Heart left ventricle (tissue), 13 donors: ENCODE results near the gene THOC6.

Source experiments
- POLR2A ChIP-seq, 2 donors: fragments of 450-650 bp; IDR thresholded peaks; one replicate each; pipeline ENCODE4 v1.6.1; 2017; ENCODE audit warnings: antibody characterized with exemption in 2 of 2, mild to moderate bottlenecking in 2 of 2, moderate library complexity in 2 of 2
- TF ChIP-seq, protein P1 (sequence below), 12 donors: fragments of 200-600 bp; sonication (generic) in 4 of 12; IDR thresholded peaks; one replicate each; pipeline versions ENCODE4 v1.5.0 to v1.8.0; 2018 to 2022; ENCODE audit warnings: antibody characterized with exemption in 12 of 12, mild to moderate bottlenecking in 5 of 12
- donor health status: ischemic (EF 13 %, LVEDD 7.1; RV severe dilation, severe dysfunction).
- donor health status: DM: no; HTN: yes; CAD: no.
- donor health status: DM: no; HTN: no; CAD: no.
- donor health status: ischemic (EF 25% LVEDD 6.9; RV normal size, moderate dysfunction).
- donor health status: ischemic (EF 25% LVEDD 5.7; RV mildly dilated, moderate dysfunction).
- donor health status: ischemic (EF 35%, LVEDD 5.7; RV mildly dilated, moderate dysfunction).
- donor health status: nonischemic (EF 11% LVEDD 7.7; RV severe dilation, severe dysfunction).
- donor health status: DM: yes; HTN: yes; CAD: no.
- donor health status: PGD.
- donor health status: ischemic (EF 29% LVEDD 5.4; RV normal size, mild dysfunction).
- donor health status: nonischemic (EF 23%, LVEDD 6.1; RV moderate dilation, normal function).

DNA sequence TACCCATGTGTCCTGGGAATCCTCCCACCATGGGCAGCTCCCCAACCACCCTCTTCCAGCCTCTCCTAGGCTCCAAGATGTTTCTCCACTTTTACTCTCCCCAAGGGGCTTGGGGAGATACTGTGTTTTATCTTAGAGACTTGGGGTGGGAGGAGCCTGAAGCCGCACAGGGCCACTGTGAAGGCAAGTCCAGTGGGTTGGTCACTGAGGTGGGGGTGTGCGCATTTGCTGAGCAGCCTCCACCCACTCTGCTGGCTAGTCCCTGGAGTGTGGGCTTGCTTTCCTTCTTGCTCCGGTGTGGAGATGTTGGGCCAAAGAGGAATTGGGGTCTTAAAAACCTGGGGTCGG lies 15.2 kb upstream of the THOC6 start:
- TF ChIP-seq, protein P1, sequence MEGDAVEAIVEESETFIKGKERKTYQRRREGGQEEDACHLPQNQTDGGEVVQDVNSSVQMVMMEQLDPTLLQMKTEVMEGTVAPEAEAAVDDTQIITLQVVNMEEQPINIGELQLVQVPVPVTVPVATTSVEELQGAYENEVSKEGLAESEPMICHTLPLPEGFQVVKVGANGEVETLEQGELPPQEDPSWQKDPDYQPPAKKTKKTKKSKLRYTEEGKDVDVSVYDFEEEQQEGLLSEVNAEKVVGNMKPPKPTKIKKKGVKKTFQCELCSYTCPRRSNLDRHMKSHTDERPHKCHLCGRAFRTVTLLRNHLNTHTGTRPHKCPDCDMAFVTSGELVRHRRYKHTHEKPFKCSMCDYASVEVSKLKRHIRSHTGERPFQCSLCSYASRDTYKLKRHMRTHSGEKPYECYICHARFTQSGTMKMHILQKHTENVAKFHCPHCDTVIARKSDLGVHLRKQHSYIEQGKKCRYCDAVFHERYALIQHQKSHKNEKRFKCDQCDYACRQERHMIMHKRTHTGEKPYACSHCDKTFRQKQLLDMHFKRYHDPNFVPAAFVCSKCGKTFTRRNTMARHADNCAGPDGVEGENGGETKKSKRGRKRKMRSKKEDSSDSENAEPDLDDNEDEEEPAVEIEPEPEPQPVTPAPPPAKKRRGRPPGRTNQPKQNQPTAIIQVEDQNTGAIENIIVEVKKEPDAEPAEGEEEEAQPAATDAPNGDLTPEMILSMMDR (IDR thresholded peaks at IDR 0.05): no peak
- TF ChIP-seq POLR2A (IDR thresholded peaks at IDR 0.05): no peak
